Measurements from ENCODE around the gene KRTAP21-1. TPM values are rescaled to one million over a fixed set of nuclear protein-coding genes. Genes with fewer than 3 reads are reported as not detected.

Gene KRTAP21-1
- total RNA-seq, 2 donors from 2014 or later: not detected

Other genes with a start within 250 kb of the KRTAP21-1 start
- not detected for gene KRTAP19-6, start 213.6 kb downstream of the KRTAP21-1 start, total RNA-seq
- gene KRTAP19-7, start 194.1 kb downstream of the KRTAP21-1 start, total RNA-seq: not detected
- gene KRTAP22-2, start 165.0 kb downstream of the KRTAP21-1 start, total RNA-seq: not detected
- not detected for gene KRTAP6-3, start 163.0 kb downstream of the KRTAP21-1 start, total RNA-seq
- gene KRTAP6-2, start 156.5 kb downstream of the KRTAP21-1 start, total RNA-seq: not detected
- not detected for gene KRTAP22-1, start 154.3 kb downstream of the KRTAP21-1 start, total RNA-seq
- not detected for gene KRTAP6-1, start 141.5 kb downstream of the KRTAP21-1 start, total RNA-seq
- not detected for gene KRTAP20-1, start 139.0 kb downstream of the KRTAP21-1 start, total RNA-seq
- gene KRTAP20-4, start 134.8 kb downstream of the KRTAP21-1 start, total RNA-seq: not detected
- not detected for gene KRTAP20-2, start 120.2 kb downstream of the KRTAP21-1 start, total RNA-seq
- not detected for gene KRTAP20-3, start 112.6 kb downstream of the KRTAP21-1 start, total RNA-seq
- gene KRTAP21-3, start 36.7 kb downstream of the KRTAP21-1 start, total RNA-seq: not detected
- not detected for gene KRTAP21-2, start 8.2 kb downstream of the KRTAP21-1 start, total RNA-seq
- gene KRTAP8-1, start 57.8 kb upstream of the KRTAP21-1 start, total RNA-seq: not detected
- not detected for gene KRTAP7-1, start 74.3 kb upstream of the KRTAP21-1 start, total RNA-seq
- gene KRTAP11-1, start 126.2 kb upstream of the KRTAP21-1 start, total RNA-seq: not detected

Data from left colon (tissue), 2 donors.